ENCODE results near the gene RFC5.

DNA sequence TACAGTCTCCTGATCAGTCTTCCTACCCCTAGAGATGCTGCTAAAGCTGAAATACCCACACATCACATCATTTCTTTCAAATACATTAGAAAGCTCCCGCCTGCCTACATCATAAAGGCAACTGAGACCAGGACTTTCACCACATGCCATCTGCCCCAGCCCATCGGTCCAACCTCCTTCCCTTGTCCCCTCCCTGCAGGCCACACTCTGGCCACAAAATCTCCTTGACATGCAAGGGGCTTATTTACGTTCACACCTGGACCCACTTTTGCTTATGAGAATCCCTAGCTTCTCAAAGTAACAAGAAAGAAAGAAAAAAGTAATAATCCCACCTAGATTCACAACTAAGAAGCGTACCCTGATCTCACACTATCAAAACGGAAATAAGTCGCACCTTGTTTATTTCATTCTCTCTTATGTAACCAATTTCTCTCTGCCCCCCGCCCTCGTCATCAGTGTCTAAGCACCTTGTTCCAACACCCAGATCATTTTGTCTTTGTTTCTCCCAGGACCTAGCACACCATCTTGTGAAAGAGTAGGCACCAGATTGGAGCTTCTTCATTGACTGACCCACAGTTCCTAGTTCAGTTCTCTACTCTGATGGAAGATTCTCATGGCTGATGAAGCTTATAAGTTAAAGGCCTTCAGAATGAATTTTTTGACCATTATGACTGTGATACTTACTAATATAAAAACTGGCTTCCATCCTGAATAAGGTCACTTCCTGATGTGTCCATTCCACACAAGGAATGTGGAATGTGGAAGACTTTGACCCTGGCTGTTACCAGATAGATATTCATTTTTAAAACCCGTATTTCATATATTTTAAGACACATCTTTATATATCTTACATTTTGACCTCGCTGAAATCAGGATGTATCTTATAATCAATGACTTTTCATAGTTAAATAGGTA, 36.8 kb downstream of the RFC5 start:
- TF ChIP-seq, protein P1, sequence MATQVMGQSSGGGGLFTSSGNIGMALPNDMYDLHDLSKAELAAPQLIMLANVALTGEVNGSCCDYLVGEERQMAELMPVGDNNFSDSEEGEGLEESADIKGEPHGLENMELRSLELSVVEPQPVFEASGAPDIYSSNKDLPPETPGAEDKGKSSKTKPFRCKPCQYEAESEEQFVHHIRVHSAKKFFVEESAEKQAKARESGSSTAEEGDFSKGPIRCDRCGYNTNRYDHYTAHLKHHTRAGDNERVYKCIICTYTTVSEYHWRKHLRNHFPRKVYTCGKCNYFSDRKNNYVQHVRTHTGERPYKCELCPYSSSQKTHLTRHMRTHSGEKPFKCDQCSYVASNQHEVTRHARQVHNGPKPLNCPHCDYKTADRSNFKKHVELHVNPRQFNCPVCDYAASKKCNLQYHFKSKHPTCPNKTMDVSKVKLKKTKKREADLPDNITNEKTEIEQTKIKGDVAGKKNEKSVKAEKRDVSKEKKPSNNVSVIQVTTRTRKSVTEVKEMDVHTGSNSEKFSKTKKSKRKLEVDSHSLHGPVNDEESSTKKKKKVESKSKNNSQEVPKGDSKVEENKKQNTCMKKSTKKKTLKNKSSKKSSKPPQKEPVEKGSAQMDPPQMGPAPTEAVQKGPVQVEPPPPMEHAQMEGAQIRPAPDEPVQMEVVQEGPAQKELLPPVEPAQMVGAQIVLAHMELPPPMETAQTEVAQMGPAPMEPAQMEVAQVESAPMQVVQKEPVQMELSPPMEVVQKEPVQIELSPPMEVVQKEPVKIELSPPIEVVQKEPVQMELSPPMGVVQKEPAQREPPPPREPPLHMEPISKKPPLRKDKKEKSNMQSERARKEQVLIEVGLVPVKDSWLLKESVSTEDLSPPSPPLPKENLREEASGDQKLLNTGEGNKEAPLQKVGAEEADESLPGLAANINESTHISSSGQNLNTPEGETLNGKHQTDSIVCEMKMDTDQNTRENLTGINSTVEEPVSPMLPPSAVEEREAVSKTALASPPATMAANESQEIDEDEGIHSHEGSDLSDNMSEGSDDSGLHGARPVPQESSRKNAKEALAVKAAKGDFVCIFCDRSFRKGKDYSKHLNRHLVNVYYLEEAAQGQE (IDR thresholded peaks at IDR 0.05; ENCODE audit: insufficient read depth in 1 of 2, low read depth in 2 of 2, low read length in 2 of 2) = no peak
- TF ChIP-seq POLR2AphosphoS5 (IDR thresholded peaks at IDR 0.05; ENCODE audit: low read depth, low read length) (no peak), SIN3A (IDR thresholded peaks at IDR 0.05; ENCODE audit: borderline replicate concordance, insufficient read depth, low read length) (no peak), TAF1 (IDR thresholded peaks at IDR 0.05; ENCODE audit: borderline replicate concordance, insufficient read depth, low read length) (no peak), FOXP2 (optimal IDR thresholded peaks at IDR 0.05; ENCODE audit: borderline replicate concordance, extremely low read depth, extremely low read length, insufficient read depth) (no peak)
